Stomach smooth muscle (tissue), 2 donors: Measurements from ENCODE around the gene GLIPR1.
"Not testable (repeated sequence)": the region's sequence is repeated elsewhere in the genome, so short reads cannot be mapped to it uniquely, and the experiment has no call there.

Experiments
- H3K27ac ChIP-seq: one replicate; pipeline ENCODE4 v1.7.0; 2013; ENCODE audit warnings: mild to moderate bottlenecking, low read length, inconsistent platforms
- H3K27me3 ChIP-seq, 2 donors: one replicate each; pipeline ENCODE4 v1.7.0; 2013; ENCODE audit warnings: low read length in 2 of 2; ENCODE audit not compliant: insufficient read depth in 2 of 2, control insufficient read depth in 1 of 2
- H3K36me3 ChIP-seq, 2 donors: one replicate each; pipeline ENCODE4 v1.7.0; 2013; ENCODE audit warnings: low read length in 2 of 2; ENCODE audit not compliant: control insufficient read depth in 2 of 2, insufficient read depth in 2 of 2
- H3K4me1 ChIP-seq: one replicate; pipeline ENCODE4 v1.7.0; 2013; ENCODE audit warnings: low read length; ENCODE audit not compliant: control insufficient read depth, insufficient read depth
- H3K4me3 ChIP-seq, 2 donors: one replicate each; pipeline ENCODE4 v1.7.0; 2013; ENCODE audit warnings: low read length in 2 of 2
- H3K9ac ChIP-seq, 2 donors: one replicate each; pipeline ENCODE4 v1.7.0; 2013; ENCODE audit warnings: low read length in 2 of 2, mild to moderate bottlenecking in 1 of 2
- H3K9me3 ChIP-seq, 2 donors: one replicate each; pipeline ENCODE4 v1.7.0; 2013; ENCODE audit warnings: low read length in 2 of 2; ENCODE audit not compliant: control insufficient read depth in 2 of 2
- donor health status: healthy.
- donor health status: Pancreatic carcinoma.

The GLIPR1 gene

DNA sequence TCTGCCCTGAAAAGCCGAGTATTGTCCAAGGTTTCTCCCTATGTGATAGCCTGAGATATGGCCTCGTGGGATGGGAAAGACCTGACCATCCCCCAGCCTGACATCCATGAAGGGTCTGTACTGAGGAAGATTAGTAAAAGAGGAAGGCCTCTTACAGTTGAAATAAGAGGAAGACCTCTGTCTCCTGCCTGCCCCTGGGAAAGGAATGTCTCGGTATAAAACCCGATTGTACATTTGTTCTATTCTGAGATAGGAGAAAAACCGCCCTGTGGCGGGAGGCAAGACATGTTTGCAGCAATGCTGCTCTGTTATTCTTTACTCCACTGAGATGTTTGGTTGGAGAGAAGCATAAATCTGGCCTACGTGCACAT, 35.4 kb upstream of the GLIPR1 start:
- H3K27me3 ChIP-seq, H3K4me3 ChIP-seq, H3K9me3 ChIP-seq, H3K27ac ChIP-seq, H3K9ac ChIP-seq, H3K4me1 ChIP-seq, H3K36me3 ChIP-seq: not testable (repeated sequence)

- H3K27me3 ChIP-seq, result no peaks in the 10 kb centered on the region
- H3K27ac ChIP-seq, result no peak overlapping the region
These were observed 33.7 kb upstream of the GLIPR1 start for GRCh38 chr12:75446857-75447256.

GRCh38 chr12:75447691-75448393, 32.7 kb upstream of the GLIPR1 start:
- H3K4me1 ChIP-seq, result no peaks in the 10 kb centered on the region
- H3K27ac ChIP-seq, result no peak overlapping the region
- H3K9me3 ChIP-seq, result no peaks in the 10 kb centered on the region
- H3K4me3 ChIP-seq, result no peak overlapping the region
- no peaks in the 10 kb centered on the region for H3K27me3 ChIP-seq
- H3K36me3 ChIP-seq, result no peaks in the 10 kb centered on the region
- no peak overlapping the region for H3K9ac ChIP-seq

More at GRCh38 chr12:75446857-75447256, 33.7 kb upstream of the GLIPR1 start:
- H3K4me3 ChIP-seq, result no peak overlapping the region
- H3K9me3 ChIP-seq, result no peaks in the 10 kb centered on the region
- no peak overlapping the region for H3K9ac ChIP-seq
- H3K36me3 ChIP-seq, result no peaks in the 10 kb centered on the region
- H3K4me1 ChIP-seq, result no peaks in the 10 kb centered on the region

- H3K36me3 ChIP-seq, result no peaks in the 10 kb centered on the region
- H3K4me3 ChIP-seq, result no peak overlapping the region
- no peaks in the 10 kb centered on the region for H3K4me1 ChIP-seq
- H3K27ac ChIP-seq, result no peak overlapping the region
- H3K27me3 ChIP-seq, result no peaks in the 10 kb centered on the region
- peaks cover 0 to under 1% of the 10 kb centered on the region in 2 donors for H3K9me3 ChIP-seq
- H3K9ac ChIP-seq, result no peak overlapping the region
These were observed 27.8 kb upstream of the GLIPR1 start for GRCh38 chr12:75452675-75453330.

- Histone ChIP-seq H3K27me3 (no peaks in the 10 kb centered on the region), H3K4me1 (no peaks in the 10 kb centered on the region), H3K36me3 (no peaks in the 10 kb centered on the region), H3K9ac (no peak overlapping the region), H3K9me3 (peaks cover 0 to 2% of the 10 kb centered on the region in 2 donors), H3K4me3 (no peak overlapping the region), H3K27ac (no peak overlapping the region)
These were observed 24.7 kb upstream of the GLIPR1 start for GRCh38 chr12:75455839-75456238.

DNA sequence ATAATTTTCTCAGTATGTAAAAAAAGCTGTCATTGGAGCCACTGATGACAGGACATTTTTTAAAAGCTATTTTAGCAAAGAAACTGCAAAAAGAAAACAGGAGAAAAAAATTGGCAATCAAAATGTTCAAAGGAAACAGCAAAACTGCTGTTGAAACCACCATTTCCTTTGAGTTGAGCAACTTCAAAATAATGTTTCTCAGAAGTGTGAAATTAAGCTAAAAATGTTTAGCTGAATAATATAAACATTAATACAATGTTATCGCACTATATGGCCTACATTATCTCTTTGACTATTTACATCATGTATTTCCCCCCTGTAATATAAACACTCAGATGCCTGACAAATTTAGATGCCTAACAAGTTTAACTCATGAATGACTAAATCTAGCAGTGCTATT, 23.4 kb upstream of the GLIPR1 start:
- no peak overlapping the region for H3K27ac ChIP-seq
- H3K4me3 ChIP-seq, result no peak overlapping the region

DNA sequence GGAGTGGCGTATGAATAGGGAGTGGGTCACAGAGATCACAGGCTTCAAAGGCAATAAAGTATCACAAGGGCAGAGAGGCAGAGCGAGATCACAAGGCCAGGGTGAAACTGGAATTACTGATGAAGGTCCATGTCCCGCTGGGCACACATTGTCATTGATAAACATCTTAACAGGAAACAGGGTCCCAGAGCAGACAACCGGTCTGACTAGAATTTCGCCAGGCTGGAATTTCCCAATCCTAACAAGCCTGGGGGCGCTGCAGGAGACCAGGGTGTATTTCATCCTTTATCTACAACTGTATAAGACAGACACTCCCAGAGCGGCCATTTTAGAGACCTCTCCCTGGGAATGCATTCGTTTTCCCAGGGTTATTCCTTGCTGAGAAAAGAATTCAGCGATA, 22.7 kb upstream of the GLIPR1 start:
- H3K4me1 ChIP-seq, H3K9me3 ChIP-seq, H3K27me3 ChIP-seq, H3K36me3 ChIP-seq, H3K4me3 ChIP-seq, H3K9ac ChIP-seq, H3K27ac ChIP-seq: not testable (repeated sequence)

More for the DNA sequence above, 23.4 kb upstream of the GLIPR1 start:
- Histone ChIP-seq H3K9me3 (peaks cover 0 to 2% of the 10 kb centered on the region in 2 donors), H3K4me1 (no peaks in the 10 kb centered on the region), H3K27me3 (no peaks in the 10 kb centered on the region), H3K9ac (no peak overlapping the region), H3K36me3 (no peaks in the 10 kb centered on the region)

GRCh38 chr12:75459755-75460154, 20.8 kb upstream of the GLIPR1 start:
- H3K36me3 ChIP-seq, result no peaks in the 10 kb centered on the region
- H3K4me3 ChIP-seq, result no peak overlapping the region
- no peak overlapping the region for H3K27ac ChIP-seq
- no peaks in the 10 kb centered on the region for H3K27me3 ChIP-seq
- H3K9me3 ChIP-seq, result peaks cover 0 to 2% of the 10 kb centered on the region in 2 donors
- H3K9ac ChIP-seq, result no peak overlapping the region
- H3K4me1 ChIP-seq, result no peaks in the 10 kb centered on the region

- Histone ChIP-seq H3K9ac (no peak overlapping the region), H3K27ac (no peak overlapping the region), H3K4me1 (no peaks in the 10 kb centered on the region), H3K27me3 (no peaks in the 10 kb centered on the region), H3K9me3 (peaks cover 0 to 2% of the 10 kb centered on the region in 2 donors), H3K4me3 (no peak overlapping the region), H3K36me3 (no peaks in the 10 kb centered on the region)
These were observed 20.4 kb upstream of the GLIPR1 start for GRCh38 chr12:75460204-75460603.

GRCh38 chr12:75471902-75472890, 8.4 kb upstream of the GLIPR1 start:
- no peak overlapping the region for H3K27ac ChIP-seq
- no peak overlapping the region for H3K9ac ChIP-seq
- no peaks in the 10 kb centered on the region for H3K9me3 ChIP-seq
- H3K4me1 ChIP-seq, result no peaks in the 10 kb centered on the region
- H3K36me3 ChIP-seq, result no peaks in the 10 kb centered on the region
- H3K27me3 ChIP-seq, result no peaks in the 10 kb centered on the region
- H3K4me3 ChIP-seq, result no peak overlapping the region
